HG02588 (cell line): ENCODE measurements around the gene MKRN2OS.

Experiments
- ATAC-seq: cut with Tn5 transposase; IDR thresholded peaks from one replicate; pipeline ENCODE4 v1.9.1; 2021; ENCODE audit warnings: mild to moderate bottlenecking, moderate library complexity; ENCODE audit not compliant: unreplicated experiment

Gene MKRN2OS

GRCh38 chr3:12516873-12517272, 28.4 kb downstream of the MKRN2OS start:
- ATAC-seq, result no peak

GRCh38 chr3:12515631-12516030, 29.7 kb downstream of the MKRN2OS start:
- no peak for ATAC-seq

GRCh38 chr3:12513694-12514446, 31.4 kb downstream of the MKRN2OS start:
- ATAC-seq, result no peak

GRCh38 chr3:12512534-12513118, 32.7 kb downstream of the MKRN2OS start:
- ATAC-seq, result no peak

GRCh38 chr3:12509466-12509865, 35.8 kb downstream of the MKRN2OS start:
- no peak for ATAC-seq

- ATAC-seq, result no peak
Observed at GRCh38 chr3:12508291-12508700, 37.0 kb downstream of the MKRN2OS start.

GRCh38 chr3:12507591-12508281, 37.6 kb downstream of the MKRN2OS start:
- ATAC-seq, result no peak

- ATAC-seq, result no peak
Observed at GRCh38 chr3:12506201-12506709, 39.0 kb downstream of the MKRN2OS start.

- no peak for ATAC-seq
Observed at GRCh38 chr3:12503126-12503957, 42.0 kb downstream of the MKRN2OS start.

GRCh38 chr3:12501360-12502020, 43.8 kb downstream of the MKRN2OS start:
- ATAC-seq, result no peak

GRCh38 chr3:12499474-12499873, 45.8 kb downstream of the MKRN2OS start:
- no peak for ATAC-seq

GRCh38 chr3:12496453-12496761, 48.9 kb downstream of the MKRN2OS start:
- ATAC-seq, result no peak

GRCh38 chr3:12495749-12496452, 49.4 kb downstream of the MKRN2OS start:
- ATAC-seq, result no peak

GRCh38 chr3:12490547-12490946, 54.8 kb downstream of the MKRN2OS start:
- ATAC-seq, result no peak

- ATAC-seq, result no peak
Observed at GRCh38 chr3:12489832-12490231, 55.5 kb downstream of the MKRN2OS start.
